Ascending aorta (tissue), 2 donors: ENCODE measurements around the gene BCKDHA. TPM values are rescaled to one million over a fixed set of nuclear protein-coding genes. Genes with fewer than 3 reads are reported as not detected.

Experiments
- DNase-seq, 2 donors: peaks; one replicate each; pipeline ENCODE4 v3.0.0-alpha.2; 2019; ENCODE audit warnings: low spot score in 2 of 2
- H3K27ac ChIP-seq, 2 donors: fragments of 200-600 bp; sonication (generic); one replicate each; pipeline ENCODE4 v1.5.1; 2016 to 2017; ENCODE audit warnings: mild to moderate bottlenecking in 1 of 2
- H3K27me3 ChIP-seq: fragments of 200-600 bp; sonication (generic); one replicate; pipeline ENCODE4 v1.5.1; 2017
- H3K36me3 ChIP-seq, 2 donors: fragments of 200-600 bp; sonication (generic); one replicate each; pipeline ENCODE4 v1.5.1; 2016
- H3K4me1 ChIP-seq, 2 donors: fragments of 200-600 bp; sonication (generic); one replicate each; pipeline ENCODE4 v1.5.1; 2016 to 2017; ENCODE audit warnings: mild to moderate bottlenecking in 1 of 2
- H3K4me3 ChIP-seq, 2 donors: fragments of 200-600 bp; sonication (generic); one replicate each; pipeline ENCODE4 v1.5.1; 2016 to 2017; ENCODE audit warnings: mild to moderate bottlenecking in 1 of 2
- H3K9me3 ChIP-seq, 2 donors: fragments of 200-600 bp; sonication (generic); one replicate each; pipeline ENCODE4 v1.5.1; 2016
- intact Hi-C: fragments of 100-400 bp; cut with DNase I; formaldehyde crosslinking; loops from one replicate; pipeline ENCODE4 v1.15.1; 2023
- total RNA-seq: library from RNA; depleted of rRNA; stranded (reverse); fragments of >200 nt; gene quantifications from one replicate; pipeline ENCODE4 v1.1.0, GENCODE V29; 2016
- TF ChIP-seq, protein P1 (sequence below), 3 experiments: fragments of 200-600 bp in 2 of 3; fragments of 450-650 bp in 1 of 3; sonication (generic) in 2 of 3; IDR thresholded peaks; one replicate each; pipeline ENCODE4 v1.5.1; 2016 to 2019; ENCODE audit warnings: antibody characterized with exemption in 3 of 3, mild to moderate bottlenecking in 1 of 3, moderate library complexity in 1 of 3

BCKDHA gene
- total RNA-seq, 1 donor from 2014 or later: 28.5 TPM

DNA sequence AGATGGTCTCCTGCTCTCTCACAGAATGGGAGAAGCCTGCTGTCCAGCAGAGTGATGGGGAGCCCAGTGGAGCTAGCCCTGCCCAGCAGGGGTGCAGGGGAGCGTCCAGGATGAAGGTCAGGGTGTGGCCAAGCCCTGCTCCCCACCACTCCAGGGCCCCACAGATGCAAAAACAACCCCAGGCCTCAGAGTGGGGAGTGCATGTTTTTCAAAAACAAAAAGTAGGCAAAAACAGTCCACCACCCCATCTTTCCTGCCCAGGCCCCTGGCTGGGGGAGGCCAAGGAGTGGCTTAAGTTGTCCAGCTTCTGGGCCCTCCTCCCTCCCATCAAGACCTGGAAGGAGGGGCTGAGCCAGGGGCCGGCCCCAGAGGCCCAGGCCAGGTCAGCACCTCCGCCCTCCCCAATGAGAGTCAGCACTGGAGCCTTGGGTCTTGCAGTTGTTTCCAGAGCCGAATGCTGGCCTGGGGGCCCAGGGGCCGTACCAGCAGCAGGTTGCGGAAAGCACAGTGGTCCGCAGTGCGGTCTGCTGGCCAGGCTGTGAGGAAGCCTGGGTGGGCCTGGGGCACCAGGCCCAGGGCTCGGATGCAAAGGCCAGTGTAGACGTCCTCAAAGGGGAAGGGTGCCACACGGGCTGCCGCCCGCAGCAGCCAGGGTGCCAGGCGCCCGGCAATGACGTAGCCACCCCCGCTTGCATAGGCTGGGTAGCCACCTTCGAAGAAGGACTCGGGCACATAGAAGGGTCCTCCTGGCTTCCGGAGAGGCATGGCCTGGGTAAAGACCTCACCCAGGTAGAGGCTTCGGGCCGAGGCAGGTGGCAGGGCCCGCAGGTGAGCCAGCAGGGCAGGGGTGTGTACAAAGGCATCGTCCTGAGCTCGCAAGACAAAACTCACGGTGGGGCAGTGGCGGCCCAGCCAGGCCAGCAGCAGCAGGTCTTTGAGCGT, 27.8 kb downstream of the BCKDHA start:
- peaks cover 33 to 45% of the 10 kb centered on the region in 2 donors for H3K36me3 ChIP-seq

DNA sequence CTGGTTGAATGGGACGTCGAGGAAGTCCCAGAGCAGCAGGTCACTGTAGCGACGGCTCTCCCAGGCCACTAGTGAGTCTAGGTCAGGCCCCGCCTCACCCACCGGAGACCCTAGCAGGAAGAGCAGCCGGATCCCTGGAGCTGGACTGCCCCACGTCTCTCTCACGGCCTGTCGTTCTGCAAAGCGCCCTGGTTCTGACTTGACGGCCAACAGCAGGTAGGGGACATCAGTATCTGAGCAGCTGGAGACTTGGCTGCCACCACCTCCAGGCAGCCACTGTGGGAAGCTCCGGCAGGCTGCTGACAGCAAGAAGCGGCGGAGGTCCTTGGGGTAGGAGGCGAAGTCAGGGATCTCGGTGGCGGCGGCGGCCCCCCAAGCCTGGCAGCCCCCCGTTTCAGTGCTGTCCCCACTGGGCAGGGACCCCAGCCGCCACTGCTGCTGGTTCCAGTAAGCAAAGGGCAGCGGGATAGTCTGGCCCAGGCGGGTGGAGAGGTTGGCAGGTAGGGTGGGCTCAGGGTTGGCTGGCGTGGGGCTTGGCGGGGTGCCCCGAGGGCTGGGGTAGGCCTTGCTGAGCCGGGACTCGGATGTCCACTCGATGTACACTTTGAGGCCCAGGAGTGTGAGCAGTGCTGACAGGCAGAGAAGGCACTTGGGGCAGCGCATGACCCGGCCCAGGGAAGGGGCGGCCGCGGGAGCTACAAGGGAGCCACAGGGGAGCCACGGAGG, 28.7 kb downstream of the BCKDHA start:
- Histone ChIP-seq H3K27me3 (no peaks in the 10 kb centered on the region), H3K27ac (peak overlapping the region; percentile 79 to 89), H3K9me3 (no peaks in the 10 kb centered on the region), H3K4me1 (peaks cover 9 to 21% of the 10 kb centered on the region in 2 donors), H3K36me3 (peaks cover 25 to 43% of the 10 kb centered on the region in 2 donors), H3K4me3 (peak overlapping the region; percentile 48 to 80)
- TF ChIP-seq, protein P1, sequence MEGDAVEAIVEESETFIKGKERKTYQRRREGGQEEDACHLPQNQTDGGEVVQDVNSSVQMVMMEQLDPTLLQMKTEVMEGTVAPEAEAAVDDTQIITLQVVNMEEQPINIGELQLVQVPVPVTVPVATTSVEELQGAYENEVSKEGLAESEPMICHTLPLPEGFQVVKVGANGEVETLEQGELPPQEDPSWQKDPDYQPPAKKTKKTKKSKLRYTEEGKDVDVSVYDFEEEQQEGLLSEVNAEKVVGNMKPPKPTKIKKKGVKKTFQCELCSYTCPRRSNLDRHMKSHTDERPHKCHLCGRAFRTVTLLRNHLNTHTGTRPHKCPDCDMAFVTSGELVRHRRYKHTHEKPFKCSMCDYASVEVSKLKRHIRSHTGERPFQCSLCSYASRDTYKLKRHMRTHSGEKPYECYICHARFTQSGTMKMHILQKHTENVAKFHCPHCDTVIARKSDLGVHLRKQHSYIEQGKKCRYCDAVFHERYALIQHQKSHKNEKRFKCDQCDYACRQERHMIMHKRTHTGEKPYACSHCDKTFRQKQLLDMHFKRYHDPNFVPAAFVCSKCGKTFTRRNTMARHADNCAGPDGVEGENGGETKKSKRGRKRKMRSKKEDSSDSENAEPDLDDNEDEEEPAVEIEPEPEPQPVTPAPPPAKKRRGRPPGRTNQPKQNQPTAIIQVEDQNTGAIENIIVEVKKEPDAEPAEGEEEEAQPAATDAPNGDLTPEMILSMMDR (IDR thresholded peaks at IDR 0.05): no peak
- no peak for DNase-seq
- intact Hi-C loops: loop anchor here (5.0 kb wide), 1 partner anchor 104 kb away; no protein-coding TSS in a partner anchor

More for the DNA sequence above, 27.8 kb downstream of the BCKDHA start:
- DNase-seq: no peak
- Histone ChIP-seq H3K9me3 (no peaks in the 10 kb centered on the region), H3K27me3 (no peaks in the 10 kb centered on the region), H3K4me3 (no peak overlapping the region), H3K27ac (no peak overlapping the region), H3K4me1 (peaks cover 9 to 21% of the 10 kb centered on the region in 2 donors)
- TF ChIP-seq, protein P1 (IDR thresholded peaks at IDR 0.05): no peak
- intact Hi-C loops: loop anchor here (5.0 kb wide), 1 partner anchor 103 kb away; no protein-coding TSS in a partner anchor

DNA sequence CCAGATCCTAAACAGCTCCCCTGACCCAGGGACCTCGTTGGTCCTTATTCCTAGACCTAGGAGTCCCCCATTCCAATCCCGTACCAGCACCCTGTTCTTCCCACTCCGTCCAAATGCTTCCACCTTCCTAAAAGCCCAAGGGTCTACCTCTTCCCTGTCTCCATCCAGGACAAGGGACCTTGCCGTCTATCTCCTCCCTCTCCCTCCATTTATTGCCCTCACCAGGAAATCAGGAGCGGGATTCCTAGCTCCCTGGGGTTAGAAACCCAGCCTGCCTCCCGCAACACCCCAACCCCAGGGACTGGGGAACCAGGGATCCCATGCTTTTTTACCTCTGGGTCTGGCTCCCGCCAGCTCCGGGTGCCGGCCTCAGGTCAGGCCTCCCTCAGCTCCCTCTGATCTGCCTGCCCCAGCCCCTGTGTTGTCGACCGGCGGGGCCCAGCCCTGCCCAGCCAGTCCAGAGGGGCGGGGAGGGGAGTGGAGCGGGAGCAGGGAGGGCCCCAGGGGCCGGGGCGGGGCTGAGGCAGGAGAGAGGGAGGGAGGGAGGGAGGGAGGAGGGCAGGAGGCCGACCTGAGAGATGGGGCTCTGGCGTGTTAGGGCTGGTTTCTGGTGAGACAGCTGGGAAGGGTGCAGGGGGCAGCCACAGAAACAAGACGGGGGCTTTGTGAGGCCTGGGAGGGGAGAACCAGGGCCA, 29.5 kb downstream of the BCKDHA start, which contains the start of gene B3GNT8:
Gene B3GNT8, minus strand, starts transcription at position 423 of the 695 bp plus-strand sequence. CDS start 596 bp downstream, outside the sequence.
- TF ChIP-seq, protein P1 (IDR thresholded peaks at IDR 0.05): no peak
- peaks cover 9 to 21% of the 10 kb centered on the region in 2 donors for H3K4me1 ChIP-seq
- H3K4me3 ChIP-seq: peak within 1 kb of the TSS; percentile 48 to 80
- H3K9me3 ChIP-seq: no peaks in the 10 kb centered on the region
- H3K27me3 ChIP-seq: no peaks in the 10 kb centered on the region
- H3K27ac ChIP-seq: peak within 1 kb of the TSS; percentile 79 to 89
- H3K36me3 ChIP-seq: peaks cover 29 to 48% of the 10 kb centered on the region in 2 donors
- intact Hi-C loops: loop anchor here (1.0 to 5.0 kb wide), 3 partner anchors 12 to 105 kb away; partner anchors contain the start of genes BCKDHA, DMAC2 and EXOSC5
- peak; percentile 36 to 91 for DNase-seq

GRCh38 chr19:41427647-41428480, 30.2 kb downstream of the BCKDHA start:
- TF ChIP-seq, protein P1 (IDR thresholded peaks at IDR 0.05): no peak

More at GRCh38 chr19:41427647-41428480, 30.2 kb downstream of the BCKDHA start:
- DNase-seq: no peak
- H3K36me3 ChIP-seq: peaks cover 31 to 47% of the 10 kb centered on the region in 2 donors
- no peaks in the 10 kb centered on the region for H3K27me3 ChIP-seq
- H3K4me1 ChIP-seq: peaks cover 9 to 21% of the 10 kb centered on the region in 2 donors
- no peaks in the 10 kb centered on the region for H3K9me3 ChIP-seq
- intact Hi-C loops: loop anchor here (1.0 to 5.0 kb wide), 3 partner anchors 11 to 106 kb away; partner anchors contain the start of genes BCKDHA, DMAC2 and EXOSC5
- H3K4me3 ChIP-seq: peak overlapping the region; percentile 48 to 80
- H3K27ac ChIP-seq: peak overlapping the region; percentile 79 to 89
